AG09309 (cell line): Measurements from ENCODE around the gene DDX20.

Experiments used
- DNase-seq: peaks from one replicate; pipeline ENCODE4 v3.0.0-alpha.2; 2010; ENCODE audit warnings: low read depth
- H3K4me3 ChIP-seq: 2 replicates; pipeline ENCODE4 v1.5.1; 2011; ENCODE audit warnings: mild to moderate bottlenecking, low read depth, low read length, moderate library complexity; ENCODE audit not compliant: control insufficient read depth
- TF ChIP-seq, protein P1 (sequence below): IDR thresholded peaks from 2 replicates; pipeline ENCODE4 v1.5.1; 2011; ENCODE audit warnings: mild to moderate bottlenecking, low read depth, low read length, inconsistent platforms; ENCODE audit not compliant: insufficient read depth, control insufficient read depth; ENCODE audit errors: missing control alignments

Gene DDX20

GRCh38 chr1:111761717-111762116 is 6.0 kb downstream of the DDX20 start:
- DNase-seq: no peak
- TF ChIP-seq, protein P1, sequence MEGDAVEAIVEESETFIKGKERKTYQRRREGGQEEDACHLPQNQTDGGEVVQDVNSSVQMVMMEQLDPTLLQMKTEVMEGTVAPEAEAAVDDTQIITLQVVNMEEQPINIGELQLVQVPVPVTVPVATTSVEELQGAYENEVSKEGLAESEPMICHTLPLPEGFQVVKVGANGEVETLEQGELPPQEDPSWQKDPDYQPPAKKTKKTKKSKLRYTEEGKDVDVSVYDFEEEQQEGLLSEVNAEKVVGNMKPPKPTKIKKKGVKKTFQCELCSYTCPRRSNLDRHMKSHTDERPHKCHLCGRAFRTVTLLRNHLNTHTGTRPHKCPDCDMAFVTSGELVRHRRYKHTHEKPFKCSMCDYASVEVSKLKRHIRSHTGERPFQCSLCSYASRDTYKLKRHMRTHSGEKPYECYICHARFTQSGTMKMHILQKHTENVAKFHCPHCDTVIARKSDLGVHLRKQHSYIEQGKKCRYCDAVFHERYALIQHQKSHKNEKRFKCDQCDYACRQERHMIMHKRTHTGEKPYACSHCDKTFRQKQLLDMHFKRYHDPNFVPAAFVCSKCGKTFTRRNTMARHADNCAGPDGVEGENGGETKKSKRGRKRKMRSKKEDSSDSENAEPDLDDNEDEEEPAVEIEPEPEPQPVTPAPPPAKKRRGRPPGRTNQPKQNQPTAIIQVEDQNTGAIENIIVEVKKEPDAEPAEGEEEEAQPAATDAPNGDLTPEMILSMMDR: no peak
- H3K4me3 ChIP-seq: no peak overlapping the region

DNA sequence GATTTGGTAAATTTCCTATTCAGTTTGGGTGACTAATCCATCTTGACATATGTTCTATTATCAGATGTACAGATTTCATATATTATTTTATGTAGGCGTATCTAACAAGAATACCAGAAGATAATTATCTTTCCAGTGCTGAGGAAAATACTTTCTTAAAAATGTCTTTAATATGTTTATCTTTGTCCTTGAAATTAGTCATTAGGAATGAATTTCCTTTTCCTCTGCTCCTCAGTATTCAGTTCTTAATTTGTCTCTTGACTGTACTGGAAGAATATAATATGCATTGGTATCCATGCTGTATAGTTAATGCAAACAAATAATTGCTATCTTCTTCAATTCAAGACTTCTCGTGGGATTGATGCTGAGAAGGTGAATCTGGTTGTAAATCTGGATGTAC is 6.6 kb downstream of the DDX20 start:
- no peak overlapping the region for H3K4me3 ChIP-seq
- TF ChIP-seq, protein P1: no peak
- DNase-seq: no peak

DNA sequence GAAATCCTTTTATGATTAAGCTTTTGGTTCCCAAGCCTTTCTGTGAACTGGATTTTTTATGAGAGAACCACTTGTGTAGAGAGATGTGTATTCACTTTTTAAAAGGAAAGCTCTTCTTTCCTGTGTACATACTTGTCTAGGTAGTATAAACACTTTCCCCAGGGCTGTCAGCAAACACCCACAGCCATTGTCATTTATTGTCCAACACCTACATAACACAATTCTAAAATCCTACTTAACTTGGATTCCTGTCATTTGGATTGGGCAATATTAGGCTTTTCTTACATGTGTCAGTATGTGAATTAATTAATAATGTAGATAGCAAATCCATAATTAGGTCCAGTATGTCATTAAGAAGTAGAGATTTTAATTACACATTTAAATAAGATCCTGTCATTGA is 12.3 kb downstream of the DDX20 start:
- TF ChIP-seq, protein P1: no peak
- DNase-seq: no peak

GRCh38 chr1:111768625-111769024 is 12.9 kb downstream of the DDX20 start:
- no peak overlapping the region for H3K4me3 ChIP-seq
- TF ChIP-seq, protein P1: no peak
- no peak for DNase-seq

More for the DNA sequence above, 12.3 kb downstream of the DDX20 start:
- no peak overlapping the region for H3K4me3 ChIP-seq

GRCh38 chr1:111769517-111770146 is 13.9 kb downstream of the DDX20 start:
- DNase-seq: no peak
- H3K4me3 ChIP-seq: no peak overlapping the region
- TF ChIP-seq, protein P1: peak; percentile 81

GRCh38 chr1:111770916-111771315 is 15.2 kb downstream of the DDX20 start:
- no peak for DNase-seq
- no peak overlapping the region for H3K4me3 ChIP-seq
- TF ChIP-seq, protein P1: no peak
